VCaP (cell line): ENCODE measurements around the gene SLC24A5.
A peak's percentile ranks its signal among the peaks of the same experiment; 100 is the strongest.

ENCODE experiments used
- H3K27ac ChIP-seq: fragments of 450-650 bp; 2 replicates; pipeline ENCODE4 v1.5.1; 2017
- CTCF ChIP-seq: fragments of 450-650 bp; conservative IDR thresholded peaks from 2 replicates; pipeline ENCODE4 v1.5.1; 2017; ENCODE audit warnings: mild to moderate bottlenecking, moderate library complexity

The SLC24A5 gene

GRCh38 chr15:48185529-48185928 is 64.7 kb downstream of the SLC24A5 start:
- no peak for TF ChIP-seq CTCF
- H3K27ac ChIP-seq: no peak overlapping the region

GRCh38 chr15:48186271-48186670 is 65.5 kb downstream of the SLC24A5 start:
- TF ChIP-seq CTCF: no peak
- no peak overlapping the region for H3K27ac ChIP-seq

DNA sequence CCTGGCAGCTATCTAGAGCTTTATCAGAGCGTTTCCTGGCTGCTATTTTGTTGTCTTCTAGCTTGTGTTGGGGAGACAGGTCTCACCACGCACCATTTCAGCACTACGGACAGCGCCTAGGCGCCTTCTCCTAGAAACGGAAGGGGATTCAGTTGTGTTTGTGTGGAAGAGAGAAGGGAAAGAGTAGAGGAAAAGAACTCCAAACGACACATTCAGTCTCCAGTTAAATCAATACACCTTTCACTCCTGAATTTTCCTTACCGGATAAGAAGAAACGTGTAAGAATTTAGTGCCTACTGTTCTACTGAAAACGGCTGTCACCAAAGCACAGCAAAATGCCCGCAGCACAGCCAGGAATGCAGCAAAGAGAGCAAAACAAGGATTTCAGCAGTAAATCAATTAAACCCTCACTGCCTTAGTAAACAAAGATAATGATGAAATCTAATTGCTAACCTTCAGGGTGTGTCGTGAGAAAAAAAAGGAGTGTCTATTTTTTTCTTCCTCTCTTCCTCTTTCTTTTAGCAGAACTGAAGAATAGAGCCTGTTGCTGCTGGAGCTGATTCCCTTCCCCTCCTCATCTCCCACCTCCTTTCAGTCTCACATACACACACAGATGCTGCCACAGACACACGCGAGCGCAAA is 70.3 kb downstream of the SLC24A5 start:
- peak overlapping the region; percentile 56 for H3K27ac ChIP-seq
- TF ChIP-seq CTCF: no peak

- H3K27ac ChIP-seq: peak within 1 kb of the TSS; percentile 56
- no peak for TF ChIP-seq CTCF
Measured at GRCh38 chr15:48191574-48192225, 70.9 kb downstream of the SLC24A5 start, which contains the start of gene CTXN2. TSS of gene CTXN2 (plus strand) at chr15:48191665. CDS start at chr15:48201301, 9,636 bp downstream.
